ENCODE data around the gene HS3ST2.
A peak's percentile ranks its signal among the peaks of the same experiment; 100 is the strongest.

Gene HS3ST2

DNA sequence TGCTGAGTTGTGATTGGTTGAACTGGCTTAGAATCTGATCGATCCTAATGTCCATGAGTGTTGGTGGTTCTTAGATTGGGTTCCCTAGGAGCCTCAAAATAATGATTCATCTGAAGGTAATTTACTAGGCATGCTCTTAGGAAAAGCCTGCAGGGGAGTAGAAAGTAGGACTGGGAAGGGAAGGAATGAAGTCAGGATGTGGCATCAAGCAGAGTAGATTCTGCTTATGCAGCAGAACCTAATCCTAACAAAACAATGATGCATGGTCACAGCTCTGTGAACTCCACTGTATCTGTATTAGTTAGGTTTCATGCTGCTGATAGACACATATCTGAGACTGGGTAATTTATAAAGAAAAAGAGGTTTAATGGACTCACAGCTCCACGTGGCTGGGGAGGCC lies 132.5 kb downstream of the HS3ST2 start:
- no peak for DNase-seq (ENCODE audit: low read depth)
- H3K4me3 ChIP-seq (ENCODE audit: low read depth, low read length), result no peak overlapping the region
- TF ChIP-seq CTCF (IDR thresholded peaks at IDR 0.05; ENCODE audit: control insufficient read depth, extremely low read depth, insufficient read depth), result no peak

GRCh38 chr16:22948058-22948602 lies 134.2 kb downstream of the HS3ST2 start:
- H3K4me3 ChIP-seq (ENCODE audit: low read depth, low read length), result no peak overlapping the region
- DNase-seq (ENCODE audit: low read depth), result no peak
- no peak for TF ChIP-seq CTCF (IDR thresholded peaks at IDR 0.05; ENCODE audit: control insufficient read depth, extremely low read depth, insufficient read depth)

- H3K4me3 ChIP-seq (ENCODE audit: low read depth, low read length), result no peak overlapping the region
- peak; percentile 69 for DNase-seq (ENCODE audit: low read depth)
- peak; percentile 89 for TF ChIP-seq CTCF (IDR thresholded peaks at IDR 0.05; ENCODE audit: control insufficient read depth, extremely low read depth, insufficient read depth)
Observed at GRCh38 chr16:22948603-22949368, 134.8 kb downstream of the HS3ST2 start.

DNA sequence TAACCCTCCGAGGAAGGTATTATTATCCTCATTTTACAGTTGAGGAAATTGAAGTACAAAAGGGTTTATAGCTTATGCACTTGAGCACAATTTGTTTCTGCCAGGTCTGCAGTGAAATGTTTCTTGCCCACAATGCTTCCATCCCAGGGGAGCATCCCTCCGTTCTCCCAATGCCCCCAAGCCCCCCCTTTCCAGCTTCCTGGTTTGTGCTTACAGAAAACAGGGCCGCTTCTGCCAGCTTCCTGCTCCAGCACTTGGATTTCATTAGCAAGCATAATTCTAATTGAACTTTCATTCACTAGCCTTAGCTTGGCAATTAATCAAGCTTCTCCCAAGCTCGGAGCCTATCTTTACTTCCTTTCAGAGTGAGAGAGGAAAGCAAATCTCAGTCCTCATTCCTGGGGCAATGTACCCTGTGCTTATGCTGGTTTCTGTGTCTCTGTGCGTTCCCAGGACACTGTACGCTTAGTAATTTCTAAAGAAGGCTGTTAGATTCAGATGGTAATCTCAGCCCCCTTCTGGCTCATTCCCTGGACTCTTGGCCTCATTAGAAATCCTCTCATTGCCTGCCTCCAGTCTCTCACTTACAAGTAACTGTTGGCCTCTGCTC lies 141.6 kb downstream of the HS3ST2 start:
- TF ChIP-seq CTCF (IDR thresholded peaks at IDR 0.05; ENCODE audit: control insufficient read depth, extremely low read depth, insufficient read depth), result no peak
- no peak overlapping the region for H3K4me3 ChIP-seq (ENCODE audit: low read depth, low read length)
- DNase-seq (ENCODE audit: low read depth), result no peak

- DNase-seq (ENCODE audit: low read depth), result no peak
- no peak overlapping the region for H3K4me3 ChIP-seq (ENCODE audit: low read depth, low read length)
- no peak for TF ChIP-seq CTCF (IDR thresholded peaks at IDR 0.05; ENCODE audit: control insufficient read depth, extremely low read depth, insufficient read depth)
Observed at GRCh38 chr16:22961206-22961605, 147.2 kb downstream of the HS3ST2 start.

- DNase-seq (ENCODE audit: low read depth), result no peak
- H3K4me3 ChIP-seq (ENCODE audit: low read depth, low read length), result no peak overlapping the region
- no peak for TF ChIP-seq CTCF (IDR thresholded peaks at IDR 0.05; ENCODE audit: control insufficient read depth, extremely low read depth, insufficient read depth)
Observed at GRCh38 chr16:22962905-22963304, 148.9 kb downstream of the HS3ST2 start.

Data from LNCaP clone FGC (cell line).